Activated CD4-positive, CD25-positive, alpha-beta regulatory T cell treated with anti-CD3 and anti-CD28 coated beads, Interleukin-2, amount 50 U/mL, for 16 hours (primary cell): Measurements from ENCODE around the gene TGM1.
"Not testable (repeated sequence)": the region's sequence is repeated elsewhere in the genome, so short reads cannot be mapped to it uniquely, and the experiment has no call there.

Experiments used
- DNase-seq: peaks from one replicate; pipeline ENCODE4 v3.0.0-alpha.2; 2020; ENCODE audit warnings: low read depth, low spot score

The TGM1 gene

DNA sequence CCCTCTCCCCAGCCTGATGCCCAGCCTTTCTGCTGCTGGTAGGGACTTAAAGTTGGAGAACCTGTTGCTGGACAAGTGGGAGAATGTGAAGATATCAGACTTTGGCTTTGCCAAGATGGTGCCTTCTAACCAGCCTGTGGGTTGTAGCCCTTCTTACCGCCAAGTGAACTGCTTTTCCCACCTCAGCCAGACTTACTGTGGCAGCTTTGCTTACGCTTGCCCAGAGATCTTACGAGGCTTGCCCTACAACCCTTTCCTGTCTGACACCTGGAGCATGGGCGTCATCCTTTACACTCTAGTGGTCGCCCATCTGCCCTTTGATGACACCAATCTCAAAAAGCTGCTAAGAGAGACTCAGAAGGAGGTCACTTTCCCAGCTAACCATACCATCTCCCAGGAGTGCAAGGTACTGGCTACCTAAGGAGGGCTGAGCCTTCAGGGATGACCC is 55.8 kb downstream of the TGM1 start:
- DNase-seq, result no peak

DNA sequence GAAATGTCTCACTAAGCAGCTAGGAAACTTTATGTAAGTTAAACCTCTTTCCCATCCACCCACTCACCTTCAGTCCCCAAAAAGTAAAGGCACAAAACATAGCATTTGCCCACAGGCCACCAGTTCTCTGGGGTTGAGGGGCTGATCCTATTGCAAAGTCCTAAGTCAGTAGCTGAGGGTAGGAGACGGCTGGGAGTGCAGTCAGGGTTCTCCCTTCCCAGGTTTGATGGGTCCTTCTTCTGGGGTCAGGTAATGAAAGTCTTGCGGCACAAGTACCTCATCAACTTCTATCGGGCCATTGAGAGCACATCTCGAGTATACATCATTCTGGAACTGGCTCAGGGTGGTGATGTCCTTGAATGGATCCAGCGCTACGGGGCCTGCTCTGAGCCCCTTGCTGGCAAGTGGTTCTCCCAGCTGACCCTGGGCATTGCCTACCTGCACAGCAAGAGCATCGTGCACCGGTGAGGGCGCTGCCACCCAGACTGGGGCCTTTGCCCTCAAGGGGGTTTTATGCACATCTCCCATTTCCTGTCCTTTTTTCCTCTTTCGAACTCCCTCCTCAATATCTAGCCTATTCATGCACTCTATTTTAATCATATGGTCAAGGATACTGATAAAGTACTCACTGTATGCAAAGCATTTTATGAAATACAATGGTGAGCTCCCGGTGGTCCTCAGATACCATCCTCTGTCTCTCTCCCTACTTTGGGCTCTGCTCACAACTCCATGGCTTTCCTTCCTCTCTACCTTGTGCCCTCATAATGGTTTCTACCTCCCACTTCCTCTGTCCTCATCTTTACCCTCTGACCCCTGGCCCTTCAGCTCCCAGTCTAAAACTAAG is 56.5 kb downstream of the TGM1 start:
- no peak for DNase-seq

DNA sequence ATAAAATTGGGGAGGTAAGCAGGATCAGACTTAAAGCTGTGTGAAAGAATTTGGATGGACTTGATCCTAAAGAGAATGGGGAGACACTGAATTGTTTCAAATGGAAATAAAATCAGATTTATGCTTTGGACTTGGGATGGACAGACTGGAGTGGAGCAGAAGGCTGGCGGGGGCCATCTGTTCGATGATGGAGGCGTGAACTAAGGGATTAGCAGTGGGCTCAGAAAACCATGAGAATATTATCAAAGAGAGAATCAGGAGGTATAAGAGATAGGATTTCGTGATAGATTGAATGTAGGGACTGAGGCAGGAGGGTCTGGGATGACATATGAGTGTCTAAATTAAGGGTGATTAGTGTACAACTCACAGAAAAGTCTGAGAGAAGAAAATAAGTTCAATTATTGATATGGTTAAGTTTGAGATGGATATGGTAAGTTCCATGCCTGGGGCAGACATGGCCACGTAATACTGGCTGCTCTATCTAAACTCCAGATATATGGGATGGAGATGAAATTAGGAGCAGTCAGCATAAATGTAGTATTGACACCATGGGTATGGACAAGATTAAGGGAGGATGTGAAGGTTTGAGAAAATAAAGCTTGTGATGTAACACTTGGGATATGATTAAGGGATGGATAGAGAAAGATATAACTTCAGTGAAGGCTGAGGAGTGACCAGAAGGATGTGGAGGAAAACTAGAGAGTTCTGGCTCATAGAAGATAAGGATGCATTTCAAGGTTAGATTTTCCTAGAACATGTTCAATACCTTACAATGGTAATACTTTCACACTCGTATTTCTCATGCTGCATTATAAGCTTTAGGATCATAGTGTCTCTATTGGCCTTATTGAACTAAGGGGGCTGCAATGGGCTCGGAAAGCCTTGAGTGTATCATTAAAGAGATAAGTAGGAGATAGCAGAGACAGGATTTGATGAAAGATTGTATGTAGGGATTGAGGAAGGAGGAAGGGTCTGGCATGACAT is 58.5 kb downstream of the TGM1 start:
- DNase-seq, result no peak

DNA sequence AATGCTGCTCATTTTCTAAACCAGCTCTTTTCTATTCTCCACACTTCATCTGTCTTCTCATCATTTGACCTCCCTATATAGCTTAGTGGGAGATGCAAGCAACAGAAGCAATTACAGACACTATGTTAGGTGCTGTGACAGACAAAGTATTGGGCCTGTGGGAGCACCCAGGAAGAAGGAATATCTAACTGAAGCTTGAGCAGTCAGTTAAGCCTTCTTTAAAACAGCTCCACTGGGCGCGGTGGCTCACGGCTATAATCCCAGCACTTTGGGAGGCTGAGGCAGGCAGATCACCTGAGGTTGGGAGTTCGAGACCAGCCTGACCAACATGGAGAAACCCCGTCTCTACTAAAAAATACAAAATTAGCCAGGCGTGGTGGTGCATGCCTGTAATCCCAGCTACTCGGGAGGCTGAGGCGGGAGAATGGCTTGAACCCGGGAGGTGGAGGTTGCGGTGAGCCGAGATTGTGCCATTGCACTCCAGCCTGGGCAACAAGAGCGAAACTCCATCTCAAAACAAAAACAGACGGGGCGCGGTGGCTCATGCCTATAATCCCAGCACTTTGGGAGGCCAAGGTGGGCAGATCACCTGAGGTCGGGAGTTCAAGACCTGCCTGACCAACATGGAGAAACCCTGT is 59.6 kb downstream of the TGM1 start:
- DNase-seq, result not testable (repeated sequence)

DNA sequence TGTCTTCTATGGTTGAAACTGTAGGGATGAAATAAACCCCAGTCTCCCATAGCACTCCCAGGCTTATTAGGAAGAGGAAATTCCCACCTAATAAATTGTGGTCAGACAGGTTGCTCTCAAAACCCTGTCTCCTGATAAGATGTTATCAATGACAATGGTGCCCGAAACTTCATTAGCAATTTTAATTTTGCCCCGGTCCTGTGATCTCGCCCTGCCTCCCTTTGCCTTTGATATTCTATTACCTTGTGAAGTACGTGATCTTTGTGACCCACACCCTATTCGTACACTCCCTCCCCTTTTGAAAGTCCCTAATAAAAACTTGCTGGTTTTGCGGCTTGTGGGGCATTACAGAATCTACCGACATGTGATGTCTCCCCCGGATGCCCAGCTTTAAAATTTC is 60.4 kb downstream of the TGM1 start:
- DNase-seq, result not testable (repeated sequence)
